HCT116 (cell line): ENCODE results near the gene SYNJ1.

Source experiments
- EZH2 ChIP-seq: fragments of 200-600 bp; sonication (generic); IDR thresholded peaks from 2 replicates; pipeline ENCODE4 v1.6.1; 2017; ENCODE audit warnings: antibody characterized with exemption, mixed run types
- POLR2A ChIP-seq: IDR thresholded peaks from 2 replicates; pipeline ENCODE4 v1.7.0; 2011; ENCODE audit warnings: borderline replicate concordance; ENCODE audit not compliant: insufficient read depth, insufficient read length; ENCODE audit errors: extremely low read depth
- POLR2AphosphoS5 ChIP-seq: IDR thresholded peaks from 2 replicates; pipeline ENCODE4 v1.6.1; 2011; ENCODE audit warnings: mild to moderate bottlenecking, low read depth, low read length, moderate library complexity
- RAD21 ChIP-seq: IDR thresholded peaks from 2 replicates; pipeline ENCODE4 v1.6.1; 2012; ENCODE audit warnings: low read depth, mild to moderate bottlenecking
- SP1 ChIP-seq: IDR thresholded peaks from 2 replicates; pipeline ENCODE4 v1.6.1; 2012; ENCODE audit warnings: low read depth
- YY1 ChIP-seq: IDR thresholded peaks from 2 replicates; pipeline ENCODE4 v1.6.1; 2011; ENCODE audit warnings: low read length, low read depth, moderate library complexity, mild to moderate bottlenecking; ENCODE audit not compliant: insufficient replicate concordance; ENCODE audit errors: extremely low read depth
- TF ChIP-seq, protein P1 (sequence below), 3 experiments: fragments of 200-600 bp in 1 of 3; sonication (generic) in 1 of 3; IDR thresholded peaks in 2 of 3; conservative IDR thresholded peaks in 1 of 3; 2 replicates each; pipeline ENCODE4 v1.5.1; 2012 to 2017; ENCODE audit warnings: low read depth in 2 of 3, low read length in 2 of 3, antibody characterized with exemption in 1 of 3, borderline replicate concordance in 1 of 3, control low read depth in 1 of 3, mild to moderate bottlenecking in 1 of 3, mixed read lengths in 1 of 3, mixed run types in 1 of 3, moderate library complexity in 1 of 3; ENCODE audit not compliant: insufficient read depth in 1 of 3
- TF ChIP-seq, protein P2 (sequence below): IDR thresholded peaks from 2 replicates; pipeline ENCODE4 v1.6.1; 2012

DNA sequence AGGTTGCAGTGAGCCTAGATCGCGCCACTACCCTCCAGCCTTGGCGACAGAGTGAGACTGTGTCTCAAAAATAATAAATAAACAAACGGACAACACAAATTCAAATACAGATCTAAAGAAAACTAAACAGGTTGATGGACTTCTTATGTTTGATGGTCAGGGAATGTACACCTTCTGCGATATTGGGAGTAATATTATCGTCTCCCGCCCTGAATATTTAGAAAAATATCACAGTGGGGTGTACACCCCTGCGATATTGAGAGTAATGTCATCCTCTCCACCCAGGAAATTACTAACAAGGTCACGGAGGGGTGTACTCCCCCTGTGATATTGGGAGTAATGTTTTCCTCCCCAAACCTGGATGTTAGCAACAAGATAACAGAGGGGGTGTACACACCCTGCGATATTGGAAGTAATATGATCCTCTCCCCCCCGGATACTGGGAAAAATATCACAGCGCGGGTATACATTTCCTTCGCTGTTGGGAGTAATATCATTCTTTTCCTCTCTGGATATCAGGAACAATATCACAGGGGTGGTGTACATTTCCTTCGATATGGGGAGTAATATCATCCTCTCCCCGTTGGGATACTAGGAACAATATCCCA lies 114.3 kb downstream of the SYNJ1 start:
- TF ChIP-seq, protein P1, sequence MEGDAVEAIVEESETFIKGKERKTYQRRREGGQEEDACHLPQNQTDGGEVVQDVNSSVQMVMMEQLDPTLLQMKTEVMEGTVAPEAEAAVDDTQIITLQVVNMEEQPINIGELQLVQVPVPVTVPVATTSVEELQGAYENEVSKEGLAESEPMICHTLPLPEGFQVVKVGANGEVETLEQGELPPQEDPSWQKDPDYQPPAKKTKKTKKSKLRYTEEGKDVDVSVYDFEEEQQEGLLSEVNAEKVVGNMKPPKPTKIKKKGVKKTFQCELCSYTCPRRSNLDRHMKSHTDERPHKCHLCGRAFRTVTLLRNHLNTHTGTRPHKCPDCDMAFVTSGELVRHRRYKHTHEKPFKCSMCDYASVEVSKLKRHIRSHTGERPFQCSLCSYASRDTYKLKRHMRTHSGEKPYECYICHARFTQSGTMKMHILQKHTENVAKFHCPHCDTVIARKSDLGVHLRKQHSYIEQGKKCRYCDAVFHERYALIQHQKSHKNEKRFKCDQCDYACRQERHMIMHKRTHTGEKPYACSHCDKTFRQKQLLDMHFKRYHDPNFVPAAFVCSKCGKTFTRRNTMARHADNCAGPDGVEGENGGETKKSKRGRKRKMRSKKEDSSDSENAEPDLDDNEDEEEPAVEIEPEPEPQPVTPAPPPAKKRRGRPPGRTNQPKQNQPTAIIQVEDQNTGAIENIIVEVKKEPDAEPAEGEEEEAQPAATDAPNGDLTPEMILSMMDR (IDR thresholded peaks at IDR 0.05 in 2 of 3, conservative IDR thresholded peaks at IDR 0.05 in 1 of 3; ENCODE audit: borderline replicate concordance in 1 of 3, insufficient read depth in 1 of 3, low read depth in 2 of 3, low read length in 2 of 3), result no peak
- TF ChIP-seq POLR2AphosphoS5 (no peak), EZH2 (no peak), SP1 (no peak), YY1 (no peak), RAD21 (no peak), POLR2A (no peak)
- TF ChIP-seq, protein P2, sequence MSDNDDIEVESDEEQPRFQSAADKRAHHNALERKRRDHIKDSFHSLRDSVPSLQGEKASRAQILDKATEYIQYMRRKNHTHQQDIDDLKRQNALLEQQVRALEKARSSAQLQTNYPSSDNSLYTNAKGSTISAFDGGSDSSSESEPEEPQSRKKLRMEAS, result no peak
